Activated T-helper 17 cell treated with anti-CD3 and anti-CD28 coated beads, Interleukin-2, amount 50 U/mL, for 72 hours (primary cell): ENCODE measurements around the gene BIRC5. TPM values are rescaled to one million over a fixed set of nuclear protein-coding genes. Genes with fewer than 3 reads are reported as not detected.
A peak's percentile ranks its signal among the peaks of the same experiment; 100 is the strongest.

Experiments
- ATAC-seq: fragments of 150-1000 bp; cut with Tn5 transposase; replicated peaks from 2 replicates; pipeline ENCODE4 v1.10.0; 2021; ENCODE audit warnings: mild to moderate bottlenecking, moderate library complexity
- H3K27ac Mint-ChIP-seq: one replicate; pipeline ENCODE4 v1.8.0; 2022; ENCODE audit warnings: mixed read lengths
- H3K27me3 Mint-ChIP-seq: one replicate; pipeline ENCODE4 v1.8.0; 2022; ENCODE audit warnings: mixed read lengths
- H3K36me3 Mint-ChIP-seq: one replicate; pipeline ENCODE4 v1.8.0; 2022; ENCODE audit warnings: low read depth, mild to moderate bottlenecking, mixed read lengths
- H3K4me1 Mint-ChIP-seq: one replicate; pipeline ENCODE4 v1.8.0; 2022; ENCODE audit warnings: mixed read lengths
- H3K4me3 Mint-ChIP-seq: one replicate; pipeline ENCODE4 v1.8.0; 2022; ENCODE audit warnings: mild to moderate bottlenecking, mixed read lengths
- H3K9me3 Mint-ChIP-seq: one replicate; pipeline ENCODE4 v1.8.0; 2022; ENCODE audit warnings: mixed read lengths
- total RNA-seq, 2 donors: library from RNA; stranded (reverse); gene quantifications; one replicate each; pipeline ENCODE4 v1.2.3, GENCODE V29; 2022

Gene BIRC5
- total RNA-seq, 2 donors from 2014 or later, result 68.6 to 104 TPM

- no peak overlapping the region for H3K27ac Mint-ChIP-seq
- no peak overlapping the region for H3K4me3 Mint-ChIP-seq
- no peaks in the 10 kb centered on the region for H3K36me3 Mint-ChIP-seq
- H3K9me3 Mint-ChIP-seq, result no peaks in the 10 kb centered on the region
- no peak for ATAC-seq
- peaks cover 3% of the 10 kb centered on the region for H3K4me1 Mint-ChIP-seq
- H3K27me3 Mint-ChIP-seq, result peaks cover 10% of the 10 kb centered on the region
Measured at GRCh38 chr17:78236362-78237127, 22.5 kb downstream of the BIRC5 start.

- peaks cover 5% of the 10 kb centered on the region for H3K27me3 Mint-ChIP-seq
- no peaks in the 10 kb centered on the region for H3K9me3 Mint-ChIP-seq
- H3K4me1 Mint-ChIP-seq, result peaks cover 5% of the 10 kb centered on the region
- no peak overlapping the region for H3K4me3 Mint-ChIP-seq
- no peaks in the 10 kb centered on the region for H3K36me3 Mint-ChIP-seq
- no peak for ATAC-seq
- H3K27ac Mint-ChIP-seq, result no peak overlapping the region
Measured at GRCh38 chr17:78237401-78238012, 23.5 kb downstream of the BIRC5 start.

GRCh38 chr17:78238823-78239488 lies 24.9 kb downstream of the BIRC5 start:
- Mint-ChIP-seq H3K4me3 (no peak overlapping the region), H3K9me3 (no peaks in the 10 kb centered on the region), H3K36me3 (no peaks in the 10 kb centered on the region), H3K27me3 (no peaks in the 10 kb centered on the region), H3K4me1 (peaks cover 5% of the 10 kb centered on the region), H3K27ac (no peak overlapping the region)
- no peak for ATAC-seq

- no peak for ATAC-seq
- H3K9me3 Mint-ChIP-seq, result no peaks in the 10 kb centered on the region
- H3K4me3 Mint-ChIP-seq, result no peak overlapping the region
- H3K27me3 Mint-ChIP-seq, result no peaks in the 10 kb centered on the region
- no peaks in the 10 kb centered on the region for H3K36me3 Mint-ChIP-seq
- H3K27ac Mint-ChIP-seq, result no peak overlapping the region
- peaks cover 5% of the 10 kb centered on the region for H3K4me1 Mint-ChIP-seq
Measured at GRCh38 chr17:78239489-78239931, 25.5 kb downstream of the BIRC5 start.

GRCh38 chr17:78240012-78240655 lies 26.1 kb downstream of the BIRC5 start:
- H3K27me3 Mint-ChIP-seq, result no peaks in the 10 kb centered on the region
- no peaks in the 10 kb centered on the region for H3K9me3 Mint-ChIP-seq
- H3K4me3 Mint-ChIP-seq, result no peak overlapping the region
- ATAC-seq, result no peak
- peaks cover 5% of the 10 kb centered on the region for H3K4me1 Mint-ChIP-seq
- no peaks in the 10 kb centered on the region for H3K36me3 Mint-ChIP-seq
- H3K27ac Mint-ChIP-seq, result no peak overlapping the region

- ATAC-seq, result no peak
Measured at GRCh38 chr17:78240839-78241238, 26.8 kb downstream of the BIRC5 start.

GRCh38 chr17:78241277-78242023 lies 27.4 kb downstream of the BIRC5 start:
- ATAC-seq, result peak; percentile 91
- no peak overlapping the region for H3K4me3 Mint-ChIP-seq
- H3K27ac Mint-ChIP-seq, result peak overlapping the region; percentile 36
- no peaks in the 10 kb centered on the region for H3K27me3 Mint-ChIP-seq
- H3K9me3 Mint-ChIP-seq, result no peaks in the 10 kb centered on the region
- H3K4me1 Mint-ChIP-seq, result peaks cover 5% of the 10 kb centered on the region
- H3K36me3 Mint-ChIP-seq, result no peaks in the 10 kb centered on the region

More at GRCh38 chr17:78240839-78241238, 26.8 kb downstream of the BIRC5 start:
- Mint-ChIP-seq H3K27ac (no peak overlapping the region), H3K27me3 (no peaks in the 10 kb centered on the region), H3K4me3 (no peak overlapping the region), H3K36me3 (no peaks in the 10 kb centered on the region), H3K9me3 (no peaks in the 10 kb centered on the region), H3K4me1 (peaks cover 5% of the 10 kb centered on the region)

- no peaks in the 10 kb centered on the region for H3K9me3 Mint-ChIP-seq
Measured at GRCh38 chr17:78242024-78242742, 28.1 kb downstream of the BIRC5 start.

GRCh38 chr17:78247304-78247703 lies 33.3 kb downstream of the BIRC5 start:
- Mint-ChIP-seq H3K27me3 (no peaks in the 10 kb centered on the region), H3K4me1 (peaks cover 11% of the 10 kb centered on the region), H3K4me3 (no peak overlapping the region), H3K36me3 (no peaks in the 10 kb centered on the region), H3K27ac (peak overlapping the region; percentile 20), H3K9me3 (no peaks in the 10 kb centered on the region)
- ATAC-seq, result no peak

More at GRCh38 chr17:78242024-78242742, 28.1 kb downstream of the BIRC5 start:
- ATAC-seq, result no peak
- H3K27me3 Mint-ChIP-seq, result no peaks in the 10 kb centered on the region
- H3K27ac Mint-ChIP-seq, result peak overlapping the region; percentile 36
- no peaks in the 10 kb centered on the region for H3K36me3 Mint-ChIP-seq
- no peak overlapping the region for H3K4me3 Mint-ChIP-seq
- H3K4me1 Mint-ChIP-seq, result peaks cover 5% of the 10 kb centered on the region

GRCh38 chr17:78248051-78248914 lies 34.2 kb downstream of the BIRC5 start:
- Mint-ChIP-seq H3K27ac (no peak overlapping the region), H3K27me3 (no peaks in the 10 kb centered on the region), H3K36me3 (no peaks in the 10 kb centered on the region), H3K4me3 (no peak overlapping the region), H3K4me1 (peaks cover 19% of the 10 kb centered on the region), H3K9me3 (no peaks in the 10 kb centered on the region)
- no peak for ATAC-seq

- H3K27ac Mint-ChIP-seq, result no peak overlapping the region
- H3K4me1 Mint-ChIP-seq, result peaks cover 19% of the 10 kb centered on the region
- H3K4me3 Mint-ChIP-seq, result no peak overlapping the region
- H3K27me3 Mint-ChIP-seq, result no peaks in the 10 kb centered on the region
- H3K9me3 Mint-ChIP-seq, result no peaks in the 10 kb centered on the region
- H3K36me3 Mint-ChIP-seq, result no peaks in the 10 kb centered on the region
- no peak for ATAC-seq
Measured at GRCh38 chr17:78249074-78249817, 35.2 kb downstream of the BIRC5 start.
